HEK293 (cell line): ENCODE data around the gene RGS19.

Source experiments
- BCL11B ChIP-seq: fragments of 450-650 bp; formaldehyde crosslinking; IDR thresholded peaks from 2 replicates; pipeline ENCODE4 v1.5.1; 2016; ENCODE audit warnings: low read depth, missing biosample characterization, missing genetic modification characterization
- GFI1B ChIP-seq: fragments of 450-650 bp; formaldehyde crosslinking; IDR thresholded peaks from 2 replicates; pipeline ENCODE4 v1.5.1; 2016; ENCODE audit warnings: missing biosample characterization, missing genetic modification characterization
- GLIS2 ChIP-seq: fragments of 450-650 bp; formaldehyde crosslinking; IDR thresholded peaks from 2 replicates; pipeline ENCODE4 v1.5.1; 2016; ENCODE audit warnings: missing biosample characterization, missing genetic modification characterization
- HIC1 ChIP-seq: fragments of 450-650 bp; formaldehyde crosslinking; IDR thresholded peaks from 2 replicates; pipeline ENCODE4 v1.5.1; 2016; ENCODE audit warnings: missing biosample characterization, missing genetic modification characterization
- MZF1 ChIP-seq: fragments of 450-650 bp; formaldehyde crosslinking; IDR thresholded peaks from 2 replicates; pipeline ENCODE4 v1.5.1; 2017; ENCODE audit warnings: missing biosample characterization, missing genetic modification characterization, borderline replicate concordance
- SCRT1 ChIP-seq: fragments of 450-650 bp; formaldehyde crosslinking; IDR thresholded peaks from 2 replicates; pipeline ENCODE4 v1.5.1; 2016; ENCODE audit warnings: missing biosample characterization, missing genetic modification characterization, borderline replicate concordance
- SP7 ChIP-seq: fragments of 450-650 bp; formaldehyde crosslinking; IDR thresholded peaks from 2 replicates; pipeline ENCODE4 v1.5.1; 2016; ENCODE audit warnings: missing biosample characterization, missing genetic modification characterization
- TSHZ1 ChIP-seq: fragments of 450-650 bp; formaldehyde crosslinking; IDR thresholded peaks from 2 replicates; pipeline ENCODE4 v1.5.1; 2016; ENCODE audit warnings: missing biosample characterization, missing genetic modification characterization, borderline replicate concordance
- YY2 ChIP-seq: fragments of 450-650 bp; formaldehyde crosslinking; IDR thresholded peaks from 2 replicates; pipeline ENCODE4 v1.5.1; 2016; ENCODE audit warnings: missing biosample characterization, missing genetic modification characterization
- ZBTB1 ChIP-seq: fragments of 450-650 bp; formaldehyde crosslinking; IDR thresholded peaks from 2 replicates; pipeline ENCODE4 v1.5.1; 2016; ENCODE audit warnings: missing biosample characterization, missing genetic modification characterization
- ZBTB8A ChIP-seq: fragments of 450-650 bp; formaldehyde crosslinking; IDR thresholded peaks from 2 replicates; pipeline ENCODE4 v1.5.1; 2016; ENCODE audit warnings: missing biosample characterization, missing genetic modification characterization
- ZFP69B ChIP-seq: fragments of 450-650 bp; formaldehyde crosslinking; IDR thresholded peaks from 2 replicates; pipeline ENCODE4 v1.5.1; 2016; ENCODE audit warnings: missing biosample characterization, missing genetic modification characterization
- ZNF274 ChIP-seq, 2 experiments: fragments of 200-500 bp in 1 of 2; fragments of 450-650 bp in 1 of 2; sonication (Bioruptor generic) in 1 of 2; formaldehyde crosslinking in 1 of 2; IDR thresholded peaks; 2 replicates each; pipeline versions ENCODE4 v1.5.1 to v1.6.1; 2014 to 2016; ENCODE audit warnings: borderline replicate concordance in 1 of 2, inconsistent platforms in 1 of 2, low read length in 1 of 2, missing biosample characterization in 1 of 2, missing genetic modification characterization in 1 of 2
- ZNF324 ChIP-seq: fragments of 450-650 bp; formaldehyde crosslinking; IDR thresholded peaks from 2 replicates; pipeline ENCODE4 v1.5.1; 2016; ENCODE audit warnings: missing biosample characterization, missing genetic modification characterization
- ZNF341 ChIP-seq: fragments of 450-650 bp; formaldehyde crosslinking; IDR thresholded peaks from 2 replicates; pipeline ENCODE4; 2016; ENCODE audit warnings: low read depth, missing biosample characterization, missing genetic modification characterization
- ZNF449 ChIP-seq: fragments of 450-650 bp; formaldehyde crosslinking; IDR thresholded peaks from 2 replicates; pipeline ENCODE4 v1.5.1; 2017; ENCODE audit warnings: missing biosample characterization, mild to moderate bottlenecking, missing genetic modification characterization, moderate library complexity
- ZNF473 ChIP-seq: fragments of 450-650 bp; formaldehyde crosslinking; IDR thresholded peaks from 2 replicates; pipeline ENCODE4 v1.5.1; 2017; ENCODE audit warnings: missing biosample characterization, missing genetic modification characterization
- ZNF514 ChIP-seq: fragments of 450-650 bp; formaldehyde crosslinking; IDR thresholded peaks from 2 replicates; pipeline ENCODE4 v1.5.1; 2016; ENCODE audit warnings: missing biosample characterization, missing genetic modification characterization
- ZNF558 ChIP-seq: fragments of 450-650 bp; formaldehyde crosslinking; IDR thresholded peaks from 2 replicates; pipeline ENCODE4 v1.5.1; 2016; ENCODE audit warnings: missing biosample characterization, missing genetic modification characterization
- ZNF585B ChIP-seq: fragments of 450-650 bp; formaldehyde crosslinking; IDR thresholded peaks from 2 replicates; pipeline ENCODE4 v1.5.1; 2016; ENCODE audit warnings: missing biosample characterization, missing genetic modification characterization
- ZNF658 ChIP-seq: fragments of 450-650 bp; formaldehyde crosslinking; IDR thresholded peaks from 2 replicates; pipeline ENCODE4; 2016; ENCODE audit warnings: missing biosample characterization, missing genetic modification characterization
- ZNF670 ChIP-seq: fragments of 450-650 bp; formaldehyde crosslinking; IDR thresholded peaks from 2 replicates; pipeline ENCODE4 v1.5.1; 2016; ENCODE audit warnings: missing biosample characterization, missing genetic modification characterization, low read depth
- ZSCAN16 ChIP-seq: fragments of 450-650 bp; formaldehyde crosslinking; IDR thresholded peaks from 2 replicates; pipeline ENCODE4 v1.5.1; 2016; ENCODE audit warnings: missing biosample characterization, missing genetic modification characterization
- ZXDB ChIP-seq: fragments of 450-650 bp; formaldehyde crosslinking; IDR thresholded peaks from 2 replicates; pipeline ENCODE4 v1.5.1; 2016; ENCODE audit warnings: missing biosample characterization, missing genetic modification characterization
- TF ChIP-seq, protein P1 (sequence below): fragments of 450-650 bp; formaldehyde crosslinking; IDR thresholded peaks from 2 replicates; pipeline ENCODE4 v1.5.1; 2016; ENCODE audit warnings: missing biosample characterization, missing genetic modification characterization
- TF ChIP-seq, protein P2 (sequence below): fragments of 450-650 bp; IDR thresholded peaks from 2 replicates; pipeline ENCODE4 v1.5.1; 2018; ENCODE audit warnings: missing biosample characterization, mild to moderate bottlenecking, missing genetic modification characterization
- TF ChIP-seq, protein P3 (sequence below): fragments of 450-650 bp; formaldehyde crosslinking; IDR thresholded peaks from 2 replicates; pipeline ENCODE4 v1.5.1; 2016; ENCODE audit warnings: missing biosample characterization, missing genetic modification characterization

The RGS19 gene

GRCh38 chr20:64053841-64054661 lies 25.3 kb downstream of the RGS19 start (continued):
- TF ChIP-seq, protein P1, sequence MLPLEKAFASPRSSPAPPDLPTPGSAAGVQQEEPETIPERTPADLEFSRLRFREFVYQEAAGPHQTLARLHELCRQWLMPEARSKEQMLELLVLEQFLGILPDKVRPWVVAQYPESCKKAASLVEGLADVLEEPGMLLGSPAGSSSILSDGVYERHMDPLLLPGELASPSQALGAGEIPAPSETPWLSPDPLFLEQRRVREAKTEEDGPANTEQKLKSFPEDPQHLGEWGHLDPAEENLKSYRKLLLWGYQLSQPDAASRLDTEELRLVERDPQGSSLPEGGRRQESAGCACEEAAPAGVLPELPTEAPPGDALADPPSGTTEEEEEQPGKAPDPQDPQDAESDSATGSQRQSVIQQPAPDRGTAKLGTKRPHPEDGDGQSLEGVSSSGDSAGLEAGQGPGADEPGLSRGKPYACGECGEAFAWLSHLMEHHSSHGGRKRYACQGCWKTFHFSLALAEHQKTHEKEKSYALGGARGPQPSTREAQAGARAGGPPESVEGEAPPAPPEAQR, result no peak
- TF ChIP-seq ZNF473 (tag by site-specific recombination) (no peak), YY2 (tag by site-specific recombination) (no peak), MZF1 (tag by site-specific recombination) (no peak), BCL11B (no peak), GFI1B (tag by site-specific recombination) (no peak), SP7 (tag by site-specific recombination) (no peak), ZNF341 (tag by site-specific recombination) (peak; percentile 75), ZNF670 (tag by site-specific recombination) (no peak), ZNF585B (tag by site-specific recombination) (no peak), ZNF558 (tag by site-specific recombination) (no peak), ZNF274 (IDR thresholded peaks at IDR 0.05; ENCODE audit: low read length) (no peak), ZNF274 (tag by site-specific recombination; IDR thresholded peaks at IDR 0.05; ENCODE audit: borderline replicate concordance) (no peak), ZNF514 (no peak), ZBTB8A (peak; percentile 44; the same call in 1 of the 2 replicates), HIC1 (tag by site-specific recombination) (0 out of 2 replicates have a peak, but pooled peaks have one; percentile 19), ZFP69B (tag by site-specific recombination) (0 out of 2 replicates have a peak, but pooled peaks have one; percentile 33), ZNF449 (tag by site-specific recombination) (no peak), ZXDB (tag by site-specific recombination) (no peak), SCRT1 (tag by site-specific recombination) (no peak), ZNF658 (tag by site-specific recombination) (no peak), ZSCAN16 (tag by site-specific recombination) (no peak), GLIS2 (tag by site-specific recombination) (peak; percentile 57; the same call in 1 of the 2 replicates), ZNF324 (tag by site-specific recombination) (no peak), TSHZ1 (tag by site-specific recombination) (no peak), ZBTB1 (tag by site-specific recombination) (no peak)
- TF ChIP-seq, protein P2, sequence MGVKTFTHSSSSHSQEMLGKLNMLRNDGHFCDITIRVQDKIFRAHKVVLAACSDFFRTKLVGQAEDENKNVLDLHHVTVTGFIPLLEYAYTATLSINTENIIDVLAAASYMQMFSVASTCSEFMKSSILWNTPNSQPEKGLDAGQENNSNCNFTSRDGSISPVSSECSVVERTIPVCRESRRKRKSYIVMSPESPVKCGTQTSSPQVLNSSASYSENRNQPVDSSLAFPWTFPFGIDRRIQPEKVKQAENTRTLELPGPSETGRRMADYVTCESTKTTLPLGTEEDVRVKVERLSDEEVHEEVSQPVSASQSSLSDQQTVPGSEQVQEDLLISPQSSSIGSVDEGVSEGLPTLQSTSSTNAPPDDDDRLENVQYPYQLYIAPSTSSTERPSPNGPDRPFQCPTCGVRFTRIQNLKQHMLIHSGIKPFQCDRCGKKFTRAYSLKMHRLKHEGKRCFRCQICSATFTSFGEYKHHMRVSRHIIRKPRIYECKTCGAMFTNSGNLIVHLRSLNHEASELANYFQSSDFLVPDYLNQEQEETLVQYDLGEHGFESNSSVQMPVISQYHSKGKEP (tag by site-specific recombination), result no peak
- TF ChIP-seq, protein P3, sequence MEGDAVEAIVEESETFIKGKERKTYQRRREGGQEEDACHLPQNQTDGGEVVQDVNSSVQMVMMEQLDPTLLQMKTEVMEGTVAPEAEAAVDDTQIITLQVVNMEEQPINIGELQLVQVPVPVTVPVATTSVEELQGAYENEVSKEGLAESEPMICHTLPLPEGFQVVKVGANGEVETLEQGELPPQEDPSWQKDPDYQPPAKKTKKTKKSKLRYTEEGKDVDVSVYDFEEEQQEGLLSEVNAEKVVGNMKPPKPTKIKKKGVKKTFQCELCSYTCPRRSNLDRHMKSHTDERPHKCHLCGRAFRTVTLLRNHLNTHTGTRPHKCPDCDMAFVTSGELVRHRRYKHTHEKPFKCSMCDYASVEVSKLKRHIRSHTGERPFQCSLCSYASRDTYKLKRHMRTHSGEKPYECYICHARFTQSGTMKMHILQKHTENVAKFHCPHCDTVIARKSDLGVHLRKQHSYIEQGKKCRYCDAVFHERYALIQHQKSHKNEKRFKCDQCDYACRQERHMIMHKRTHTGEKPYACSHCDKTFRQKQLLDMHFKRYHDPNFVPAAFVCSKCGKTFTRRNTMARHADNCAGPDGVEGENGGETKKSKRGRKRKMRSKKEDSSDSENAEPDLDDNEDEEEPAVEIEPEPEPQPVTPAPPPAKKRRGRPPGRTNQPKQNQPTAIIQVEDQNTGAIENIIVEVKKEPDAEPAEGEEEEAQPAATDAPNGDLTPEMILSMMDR, result peak; percentile 60; the same call in 1 of the 2 replicates
